GM12892 (cell line): ENCODE data around the gene FUT7.

Experiments used
- DNase-seq: peaks from one replicate; pipeline ENCODE4 v3.0.0; 2011; ENCODE audit not compliant: insufficient read length
- FAIRE-seq: peaks from 2 replicates; lab custom pipeline; 2011; peaks lifted over from hg19 to GRCh38; lab: Jason Lieb, UNC
- POLR2A ChIP-seq: IDR thresholded peaks from 2 replicates; pipeline ENCODE4 v1.6.1; 2011; ENCODE audit warnings: low read depth, low read length, control low read depth
- POLR2AphosphoS5 ChIP-seq: IDR thresholded peaks from 2 replicates; pipeline ENCODE4 v1.6.1; 2011; ENCODE audit warnings: low read depth, low read length, control low read depth
- TAF1 ChIP-seq: IDR thresholded peaks from 2 replicates; pipeline ENCODE4 v1.6.1; 2011; ENCODE audit warnings: low read depth, mild to moderate bottlenecking, control low read depth, low read length, borderline replicate concordance

FUT7 gene

GRCh38 chr9:136988872-136989271, 43.0 kb downstream of the FUT7 start:
- FAIRE-seq (no peak), DNase-seq (no peak)
- no peak for TF ChIP-seq POLR2AphosphoS5
- TF ChIP-seq TAF1: no peak
- TF ChIP-seq POLR2A: no peak

GRCh38 chr9:136985853-136986252, 46.0 kb downstream of the FUT7 start:
- FAIRE-seq (no peak), DNase-seq (no peak)
- TF ChIP-seq POLR2AphosphoS5: no peak
- TF ChIP-seq TAF1: no peak
- no peak for TF ChIP-seq POLR2A

GRCh38 chr9:136985027-136985602, 46.8 kb downstream of the FUT7 start:
- FAIRE-seq (no peak), DNase-seq (no peak)
- TF ChIP-seq TAF1 (no peak), POLR2A (no peak), POLR2AphosphoS5 (no peak)

GRCh38 chr9:136984464-136985026, 47.3 kb downstream of the FUT7 start:
- no peak for TF ChIP-seq POLR2A
- no peak for TF ChIP-seq TAF1
- TF ChIP-seq POLR2AphosphoS5: no peak
- DNase-seq (no peak), FAIRE-seq (no peak)

- no peak for FAIRE-seq
- DNase-seq: no peak
- TF ChIP-seq POLR2AphosphoS5 (no peak), TAF1 (no peak), POLR2A (no peak)
These were observed 48.1 kb downstream of the FUT7 start for GRCh38 chr9:136983656-136984314.

GRCh38 chr9:136983167-136983566, 48.7 kb downstream of the FUT7 start:
- FAIRE-seq (no peak), DNase-seq (no peak)
- TF ChIP-seq TAF1 (no peak), POLR2AphosphoS5 (no peak), POLR2A (no peak)

- FAIRE-seq (no peak), DNase-seq (no peak)
- TF ChIP-seq POLR2AphosphoS5: no peak
- no peak for TF ChIP-seq POLR2A
- no peak for TF ChIP-seq TAF1
These were observed 49.4 kb downstream of the FUT7 start, which contains the start of gene LCNL1 for GRCh38 chr9:136982232-136983051. Gene LCNL1, plus strand, starts transcription at chr9:136982993. Its CDS starts 594 bp downstream, at chr9:136983587.

- no peak for FAIRE-seq
- no peak for DNase-seq
- TF ChIP-seq TAF1: no peak
- TF ChIP-seq POLR2AphosphoS5: no peak
- no peak for TF ChIP-seq POLR2A
These were observed 50.2 kb downstream of the FUT7 start for GRCh38 chr9:136981588-136982231.

GRCh38 chr9:136980669-136981478, 51.0 kb downstream of the FUT7 start:
- FAIRE-seq: no peak
- DNase-seq: no peak
- no peak for TF ChIP-seq TAF1
- TF ChIP-seq POLR2AphosphoS5: no peak
- no peak for TF ChIP-seq POLR2A
